ENCODE results near the gene CHURC1. TPM values are rescaled to one million over a fixed set of nuclear protein-coding genes. Genes with fewer than 3 reads are reported as not detected.
A peak's percentile ranks its signal among the peaks of the same experiment; 100 is the strongest.

The CHURC1 gene
- 100 to 1,000 TPM in 3 of 4 donors, 10 to 100 TPM in 1; 67.0 to 138 (median 107) TPM for total RNA-seq

GRCh38 chr14:64914237-64915028, at the start of gene CHURC1:
Gene CHURC1, plus strand, starts transcription at chr14:64914455. Its CDS starts 41 bp downstream, at chr14:64914496.
- TF ChIP-seq POLR2AphosphoS5 (IDR thresholded peaks at IDR 0.05) (peak; percentile 95 to 98), EP300 (IDR thresholded peaks at IDR 0.05) (no peak), POLR2A (IDR thresholded peaks at IDR 0.05; ENCODE audit: low read depth) (peak; percentile 88)
- H3K27ac ChIP-seq (replicated peaks in 1 of 4), result peak within 1 kb of the TSS; percentile 93 to 96 (median 95)
- no peaks in the 10 kb centered on the region for H3K27me3 ChIP-seq
- peaks cover 23 to 49% (median 47%) of the 10 kb centered on the region in 4 donors for H3K4me1 ChIP-seq
- 0% methylated on average over 24 of the region's 49 CpGs for WGBS
- peak within 1 kb of the TSS; percentile 88 to 99 (median 90) for H3K4me3 ChIP-seq
- intact Hi-C loops (cut with DNase I), result no loop called here
- peaks cover 0 to 3% (median 0%) of the 10 kb centered on the region in 4 donors for H3K36me3 ChIP-seq
- H3K9me3 ChIP-seq, result no peaks in the 10 kb centered on the region
- DNase-seq (ENCODE audit: extremely low spot score), result peak; percentile 100

- Histone ChIP-seq H3K27me3 (peaks cover 0 to 15% (median 0%) of the 10 kb centered on the region in 4 donors), H3K4me1 (peaks cover 0 to 7% (median 0%) of the 10 kb centered on the region in 4 donors), H3K9me3 (no peaks in the 10 kb centered on the region), H3K36me3 (no peaks in the 10 kb centered on the region), H3K27ac (replicated peaks in 1 of 4) (no peak overlapping the region), H3K4me3 (no peak overlapping the region)
- DNase-seq (ENCODE audit: extremely low spot score), result no peak
- intact Hi-C loops (cut with DNase I), result no loop called here
- no peak for TF ChIP-seq POLR2A (IDR thresholded peaks at IDR 0.05; ENCODE audit: low read depth)
- TF ChIP-seq POLR2AphosphoS5 (IDR thresholded peaks at IDR 0.05), result no peak
- TF ChIP-seq EP300 (IDR thresholded peaks at IDR 0.05), result no peak
- TF ChIP-seq CTCF (IDR thresholded peaks at IDR 0.05), result no peak
- WGBS, result 70% methylated on average over 6 of the region's 6 CpGs
These were observed 49.1 kb upstream of the CHURC1 start for GRCh38 chr14:64865109-64865508.

GRCh38 chr14:64865992-64866391, 48.3 kb upstream of the CHURC1 start:
- DNase-seq (ENCODE audit: extremely low spot score), result no peak
- 76% methylated on average over 6 of the region's 6 CpGs for WGBS
- Histone ChIP-seq H3K4me1 (peaks cover 0 to 7% (median 0%) of the 10 kb centered on the region in 4 donors), H3K4me3 (no peak overlapping the region), H3K27ac (replicated peaks in 1 of 4) (no peak overlapping the region), H3K9me3 (no peaks in the 10 kb centered on the region), H3K36me3 (no peaks in the 10 kb centered on the region), H3K27me3 (peaks cover 0 to 15% (median 0%) of the 10 kb centered on the region in 4 donors)
- intact Hi-C loops (cut with DNase I), result no loop called here
- no peak for TF ChIP-seq CTCF (IDR thresholded peaks at IDR 0.05)
- TF ChIP-seq EP300 (IDR thresholded peaks at IDR 0.05), result no peak
- TF ChIP-seq POLR2A (IDR thresholded peaks at IDR 0.05; ENCODE audit: low read depth), result no peak
- TF ChIP-seq POLR2AphosphoS5 (IDR thresholded peaks at IDR 0.05), result no peak

GRCh38 chr14:64867182-64867581, 47.1 kb upstream of the CHURC1 start:
- intact Hi-C loops (cut with DNase I), result no loop called here
- no peaks in the 10 kb centered on the region for H3K36me3 ChIP-seq
- TF ChIP-seq EP300 (IDR thresholded peaks at IDR 0.05) (no peak), CTCF (IDR thresholded peaks at IDR 0.05) (no peak), POLR2AphosphoS5 (IDR thresholded peaks at IDR 0.05) (no peak), POLR2A (IDR thresholded peaks at IDR 0.05; ENCODE audit: low read depth) (no peak)
- no peak overlapping the region for H3K4me3 ChIP-seq
- no peak overlapping the region for H3K27ac ChIP-seq (replicated peaks in 1 of 4)
- 89% methylated on average over 3 of the region's 3 CpGs for WGBS
- peaks cover 0 to 15% (median 0%) of the 10 kb centered on the region in 4 donors for H3K27me3 ChIP-seq
- DNase-seq (ENCODE audit: extremely low spot score), result no peak
- H3K4me1 ChIP-seq, result peaks cover 0 to 7% (median 0%) of the 10 kb centered on the region in 4 donors
- no peaks in the 10 kb centered on the region for H3K9me3 ChIP-seq

GRCh38 chr14:64868379-64868778, 45.9 kb upstream of the CHURC1 start:
- no peaks in the 10 kb centered on the region for H3K36me3 ChIP-seq
- intact Hi-C loops (cut with DNase I), result no loop called here
- peaks cover 0 to 15% (median 0%) of the 10 kb centered on the region in 4 donors for H3K27me3 ChIP-seq
- peak; percentile 53 for DNase-seq (ENCODE audit: extremely low spot score)
- 86% methylated on average over 2 of the region's 2 CpGs for WGBS
- no peaks in the 10 kb centered on the region for H3K9me3 ChIP-seq
- peaks cover 0 to 7% (median 0%) of the 10 kb centered on the region in 4 donors for H3K4me1 ChIP-seq
- H3K27ac ChIP-seq (replicated peaks in 1 of 4), result no peak overlapping the region
- TF ChIP-seq CTCF (IDR thresholded peaks at IDR 0.05) (no peak), EP300 (IDR thresholded peaks at IDR 0.05) (no peak)
- H3K4me3 ChIP-seq, result no peak overlapping the region

Measured in esophagus muscularis mucosa (tissue), 4 donors.